H1 (cell line): Measurements from ENCODE around the gene SLC18A3. TPM values are rescaled to one million over a fixed set of nuclear protein-coding genes. Genes with fewer than 3 reads are reported as not detected.

Source experiments
- CTCF ChIA-PET: fragments of 300-600 bp; sonication (Branson Sonifier 250); formaldehyde crosslinking; loops from one replicate; lab custom pipeline; 2021; ENCODE audit not compliant: partially characterized antibody; lab: Charles Lee
- POLR2A ChIA-PET: fragments of 300-600 bp; sonication (Branson Sonifier 250); formaldehyde crosslinking; loops from one replicate; lab custom pipeline; 2021; ENCODE audit warnings: inconsistent platforms; ENCODE audit not compliant: partially characterized antibody; lab: Charles Lee
- DNase-seq, 2 experiments: peaks; one replicate each; pipeline versions ENCODE4 v3.0.0 to v3.0.0-alpha.2; 2010 to 2022; ENCODE audit warnings: low spot score in 2 of 2, low read depth in 1 of 2, mixed read lengths in 1 of 2
- FAIRE-seq: peaks from 2 replicates; lab custom pipeline; 2011; peaks lifted over from hg19 to GRCh38; lab: Jason Lieb, UNC
- H2AFZ ChIP-seq: 2 replicates; pipeline ENCODE4 v1.8.1; 2012; ENCODE audit warnings: low read length, inconsistent platforms
- H2AK5ac ChIP-seq: 2 replicates; pipeline ENCODE4 v1.6.1; 2013; ENCODE audit warnings: low read depth, low read length
- H2BK120ac ChIP-seq: replicated peaks from 2 replicates; pipeline ENCODE3; 2013; ENCODE audit warnings: low read depth, low read length, inconsistent platforms
- H2BK12ac ChIP-seq: 2 replicates; pipeline ENCODE4 v1.6.1; 2013; ENCODE audit warnings: low read depth, low read length
- H2BK15ac ChIP-seq: 2 replicates; pipeline ENCODE4 v1.6.1; 2013; ENCODE audit warnings: low read length
- H2BK20ac ChIP-seq: 2 replicates; pipeline ENCODE4 v1.6.1; 2013; ENCODE audit warnings: low read length
- H2BK5ac ChIP-seq: 2 replicates; pipeline ENCODE4 v1.6.1; 2013; ENCODE audit warnings: low read depth, low read length
- H3K14ac ChIP-seq: 2 replicates; pipeline ENCODE4 v1.6.1; 2013; ENCODE audit warnings: inconsistent platforms; ENCODE audit not compliant: insufficient read length
- H3K18ac ChIP-seq: 2 replicates; pipeline ENCODE4 v1.6.1; 2013; ENCODE audit warnings: low read length; ENCODE audit errors: extremely low read depth
- H3K23ac ChIP-seq: 2 replicates; pipeline ENCODE4 v1.6.1; 2013; ENCODE audit warnings: inconsistent platforms; ENCODE audit not compliant: insufficient read length
- H3K23me2 ChIP-seq: 2 replicates; pipeline ENCODE4 v1.6.1; 2013; ENCODE audit warnings: low read depth, low read length
- H3K27ac ChIP-seq: 2 replicates; pipeline ENCODE4 v1.6.1; 2011; ENCODE audit warnings: low read depth, low read length, inconsistent platforms
- H3K27me3 ChIP-seq, 4 experiments: replicated peaks in 1 of 4; 1 replicate in 1 of 4; 2 replicates in 3 of 4; pipeline versions ENCODE4 v1.6.1 to v1.8.1; 2011 to 2013; ENCODE audit warnings: low read length in 3 of 4, mild to moderate bottlenecking in 3 of 4, inconsistent platforms in 2 of 4, mixed read lengths in 2 of 4, moderate library complexity in 1 of 4; ENCODE audit not compliant: control insufficient read depth in 3 of 4, insufficient read depth in 3 of 4; ENCODE audit errors: extremely low read depth in 1 of 4
- H3K36me3 ChIP-seq, 4 experiments: 2 replicates each; pipeline versions ENCODE4 v1.6.1 to v1.8.1; 2011 to 2013; ENCODE audit warnings: mild to moderate bottlenecking in 4 of 4, low read length in 3 of 4, moderate library complexity in 2 of 4, control low read depth in 1 of 4, inconsistent platforms in 1 of 4; ENCODE audit not compliant: insufficient read depth in 4 of 4, control insufficient read depth in 2 of 4
- H3K4ac ChIP-seq: replicated peaks from 2 replicates; pipeline ENCODE3; 2013; ENCODE audit warnings: low read length, low read depth, mixed read lengths, inconsistent platforms; ENCODE audit not compliant: insufficient read length
- H3K4me1 ChIP-seq, 4 experiments: replicated peaks in 1 of 4; 1 replicate in 1 of 4; 2 replicates in 3 of 4; pipeline versions ENCODE4 v1.6.1 to v1.8.1; 2011 to 2013; ENCODE audit warnings: low read length in 3 of 4, inconsistent platforms in 2 of 4, mixed read lengths in 1 of 4; ENCODE audit not compliant: insufficient read depth in 4 of 4, control insufficient read depth in 3 of 4
- H3K4me2 ChIP-seq, 2 experiments: 2 replicates each; pipeline versions ENCODE4 v1.6.1 to v1.8.1; 2011 to 2013; ENCODE audit warnings: low read depth in 2 of 2, low read length in 2 of 2, control low read depth in 1 of 2, inconsistent platforms in 1 of 2, mild to moderate bottlenecking in 1 of 2; ENCODE audit not compliant: insufficient read depth in 1 of 2
- H3K4me3 ChIP-seq, 4 experiments: fragments of 200-600, 300-600 bp in 1 of 4; sonication (generic), shearing (Covaris generic), sonication (Bioruptor Twin) in 1 of 4; 2 replicates each; pipeline versions ENCODE4 v1.5.1 to v1.8.1; 2011 to 2016; ENCODE audit warnings: low read length in 4 of 4, low read depth in 3 of 4, control low read depth in 2 of 4, inconsistent platforms in 2 of 4, mild to moderate bottlenecking in 2 of 4, mixed read lengths in 1 of 4, moderate library complexity in 1 of 4; ENCODE audit not compliant: insufficient read depth in 2 of 4; ENCODE audit errors: extremely low read depth in 1 of 4
- H3K56ac ChIP-seq: replicated peaks from 2 replicates; pipeline ENCODE3; 2013; ENCODE audit warnings: low read depth, mild to moderate bottlenecking, mixed read lengths, low read length, inconsistent platforms; ENCODE audit not compliant: insufficient read length
- H3K79me1 ChIP-seq: 2 replicates; pipeline ENCODE4 v1.6.1; 2013; ENCODE audit warnings: low read depth, low read length, control low read depth
- H3K79me2 ChIP-seq, 2 experiments: 2 replicates each; pipeline versions ENCODE4 v1.6.1 to v1.8.1; 2012 to 2013; ENCODE audit warnings: low read length in 2 of 2, mild to moderate bottlenecking in 2 of 2, inconsistent platforms in 1 of 2; ENCODE audit not compliant: insufficient read depth in 2 of 2, control insufficient read depth in 1 of 2
- H3K9ac ChIP-seq, 4 experiments: replicated peaks in 1 of 4; 1 replicate in 1 of 4; 2 replicates in 3 of 4; pipeline versions ENCODE4 v1.6.1 to v1.8.1; 2011 to 2013; ENCODE audit warnings: low read depth in 3 of 4, low read length in 3 of 4, control low read depth in 2 of 4, mild to moderate bottlenecking in 2 of 4, moderate library complexity in 2 of 4, inconsistent platforms in 1 of 4; ENCODE audit errors: extremely low read depth in 1 of 4
- H3K9me3 ChIP-seq, 2 experiments: 2 replicates each; pipeline versions ENCODE4 v1.6.1 to v1.8.1; 2012 to 2013; ENCODE audit warnings: mild to moderate bottlenecking in 2 of 2, moderate library complexity in 2 of 2, control low read depth in 1 of 2, inconsistent platforms in 1 of 2, low read depth in 1 of 2, low read length in 1 of 2, mixed read lengths in 1 of 2; ENCODE audit not compliant: insufficient read depth in 2 of 2
- H4K20me1 ChIP-seq, 2 experiments: replicated peaks in 1 of 2; 2 replicates each; pipeline versions ENCODE3 to v1.8.1; 2011 to 2013; ENCODE audit warnings: inconsistent platforms in 2 of 2, low read length in 2 of 2, mild to moderate bottlenecking in 1 of 2; ENCODE audit not compliant: insufficient read depth in 2 of 2, control insufficient read depth in 1 of 2
- H4K5ac ChIP-seq: 2 replicates; pipeline ENCODE4 v1.6.1; 2013; ENCODE audit warnings: low read length, low read depth, mixed read lengths, inconsistent platforms; ENCODE audit not compliant: insufficient read length
- H4K8ac ChIP-seq: 2 replicates; pipeline ENCODE4 v1.8.0; 2013; ENCODE audit warnings: mild to moderate bottlenecking, moderate library complexity, low read length, inconsistent platforms; ENCODE audit not compliant: insufficient read depth; ENCODE audit errors: extremely low read depth
- H4K91ac ChIP-seq: replicated peaks from 2 replicates; pipeline ENCODE3; 2013; ENCODE audit warnings: low read length, mixed read lengths, inconsistent platforms; ENCODE audit not compliant: insufficient read length
- CHD2 ChIP-seq: IDR thresholded peaks from 2 replicates; pipeline ENCODE4 v1.6.1; 2012; ENCODE audit warnings: low read length, improper control_type of control experiment
- CTBP2 ChIP-seq: IDR thresholded peaks from 2 replicates; pipeline ENCODE4 v1.7.0; 2011; ENCODE audit warnings: borderline replicate concordance, mild to moderate bottlenecking, moderate library complexity, mixed read lengths, low read length; ENCODE audit not compliant: insufficient read depth, insufficient read length
- HDAC2 ChIP-seq, 2 experiments: fragments of 300-600 bp in 1 of 2; sonication (generic) in 1 of 2; IDR thresholded peaks; 2 replicates each; pipeline ENCODE4 v1.6.1; 2011 to 2012; ENCODE audit warnings: low read depth in 2 of 2, low read length in 2 of 2, mild to moderate bottlenecking in 2 of 2, moderate library complexity in 2 of 2, borderline replicate concordance in 1 of 2, inconsistent platforms in 1 of 2
- JUND ChIP-seq: IDR thresholded peaks from 2 replicates; pipeline ENCODE4 v1.6.1; 2011; ENCODE audit warnings: mild to moderate bottlenecking, improper control_type of control experiment, low read length
- KDM4A ChIP-seq: IDR thresholded peaks from one replicate; pipeline ENCODE4 v1.7.1; 2012; ENCODE audit warnings: low read depth, mild to moderate bottlenecking, moderate library complexity, low read length, inconsistent platforms; ENCODE audit not compliant: severe bottlenecking
- KDM5A ChIP-seq: fragments of 200-600 bp; IDR thresholded peaks from 2 replicates; pipeline ENCODE4 v1.7.1; 2012; ENCODE audit warnings: mild to moderate bottlenecking, low read length, inconsistent platforms, mixed read lengths
- MAFK ChIP-seq: IDR thresholded peaks from 2 replicates; pipeline ENCODE4 v1.6.1; 2012; ENCODE audit warnings: low read depth, mild to moderate bottlenecking, improper control_type of control experiment, low read length
- SIX5 ChIP-seq: IDR thresholded peaks from 2 replicates; pipeline ENCODE4 v1.6.1; 2011; ENCODE audit warnings: mild to moderate bottlenecking, low read depth, low read length
- TAF7 ChIP-seq: optimal IDR thresholded peaks from 2 replicates; pipeline ENCODE3; 2011; ENCODE audit warnings: low read depth, mild to moderate bottlenecking, inconsistent platforms, low read length, moderate library complexity, borderline replicate concordance
- WGBS, 2 experiments: shearing (Covaris generic) in 1 of 2; methylation state at CpG; one replicate each; pipeline versions ENCODE4 v1.1.6 to v1.1.7; 2013 to 2015; ENCODE audit warnings: low lambda C conversion rate in 2 of 2, mixed read lengths in 2 of 2, inconsistent platforms in 1 of 2, low coverage in 1 of 2, missing lambda C conversion rate in 1 of 2; ENCODE audit not compliant: insufficient replicate concordance in 2 of 2, insufficient coverage in 1 of 2, insufficient read length in 1 of 2; ENCODE audit errors: extremely low coverage in 1 of 2, missing lambda C conversion rate in 1 of 2; 5-methylcytosine and 5-hydroxymethylcytosine counted together
- polyA plus RNA-seq, 7 experiments: library from polyadenylated mRNA; depleted of rRNA in 3 of 7; stranded (reverse) in 5 of 7; unstranded in 2 of 7; fragments of >200 nt in 5 of 7; fragments of 200-250 nt in 2 of 7; gene quantifications; 1 replicate in 5 of 7; 2 replicates in 1 of 7; 4 replicates in 1 of 7; pipeline versions ENCODE4 v1.2.1 to v1.2.3, GENCODE V29; 2011 to 2013; ENCODE audit warnings: missing spikeins in 2 of 7, mixed read lengths in 2 of 7
- total RNA-seq: library from RNA; stranded (reverse); fragmentation: NEBNext Ultra II Directional; extraction: Animal tissue kit (Norgen Biotek cat#: 25700); gene quantifications from 2 replicates; pipeline ENCODE4 v1.2.1, GENCODE V29; 2021

SLC18A3 gene
- total and polyA plus RNA-seq, 2 of the 8 experiments (the other 6 are each of a cell fraction or from before 2014, with no cell fraction given) = 0.17 TPM; not detected in 1

DNA sequence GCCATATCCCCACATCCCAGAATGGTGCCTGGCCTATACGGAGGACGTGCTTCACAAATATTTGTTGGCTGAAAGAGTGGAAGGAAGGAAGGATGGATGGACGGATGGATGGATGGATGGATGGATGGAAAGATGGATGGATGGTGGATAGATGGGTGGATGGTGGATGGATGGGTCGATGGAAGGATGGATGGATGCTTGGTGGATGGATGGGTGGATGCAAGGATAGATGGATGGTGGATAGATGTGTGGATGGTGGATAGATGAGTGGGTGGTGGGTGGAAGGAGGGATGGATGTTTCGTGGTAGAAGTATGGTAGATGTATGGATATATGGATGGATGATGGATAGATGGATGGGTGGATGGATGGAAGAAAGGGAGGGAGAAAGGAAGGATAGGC, 14.5 kb downstream of the SLC18A3 start:
- peaks cover 4% of the 10 kb centered on the region; the same call in 1 of the 2 replicates for H3K23me2 ChIP-seq
- ChIA-PET CTCF (interaction anchor here (1.5 kb wide), 1 partner anchor 13 kb away, joined by 5 read pairs; no protein-coding TSS in a partner anchor), POLR2A (no interaction called here)
- no peaks in the 10 kb centered on the region for H3K79me2 ChIP-seq
- no peak overlapping the region for H2BK20ac ChIP-seq
- no peak overlapping the region for H4K5ac ChIP-seq
- H2BK12ac ChIP-seq = no peak overlapping the region
- 63 to 100% methylated on average over 1 to 5 of the region's 5 CpGs for WGBS, 2 experiments
- H2AK5ac ChIP-seq = no peak overlapping the region
- H2BK15ac ChIP-seq = no peak overlapping the region
- TF ChIP-seq KDM5A (no peak), HDAC2 (IDR thresholded peaks at IDR 0.05; ENCODE audit: borderline replicate concordance in 1 of 2, low read depth in 2 of 2, low read length in 2 of 2) (no peak), SIX5 (no peak), CTBP2 (no peak), JUND (no peak), KDM4A (no peak), CHD2 (no peak), MAFK (no peak), TAF7 (no peak)
- FAIRE-seq = no peak
- no peak overlapping the region for H3K4me3 ChIP-seq
- peaks cover 0 to 15% (median 1%) of the 10 kb centered on the region in 4 experiments; a peak in 4 of 7 replicates for H3K27me3 ChIP-seq
- no peak overlapping the region for H3K56ac ChIP-seq
- H3K9me3 ChIP-seq = no peaks in the 10 kb centered on the region
- H2AFZ ChIP-seq = no peak overlapping the region
- H3K18ac ChIP-seq = no peak overlapping the region
- H3K23ac ChIP-seq = no peak overlapping the region
- no peaks in the 10 kb centered on the region for H3K4me1 ChIP-seq
- H3K14ac ChIP-seq = no peak overlapping the region
- no peaks in the 10 kb centered on the region for H3K36me3 ChIP-seq
- DNase-seq = no peak
- no peaks in the 10 kb centered on the region for H3K79me1 ChIP-seq
- H4K91ac ChIP-seq = no peak overlapping the region
- H2BK120ac ChIP-seq = no peak overlapping the region
- no peak overlapping the region for H3K4ac ChIP-seq
- H4K8ac ChIP-seq = no peak overlapping the region
- no peak overlapping the region for H3K27ac ChIP-seq
- H2BK5ac ChIP-seq = no peak overlapping the region
- H4K20me1 ChIP-seq = peaks cover 0 to 2% of the 10 kb centered on the region in 2 experiments
- H3K9ac ChIP-seq = no peak overlapping the region
- no peak overlapping the region for H3K4me2 ChIP-seq
